Ascending aorta (tissue), 2 donors: Measurements from ENCODE around the gene RAB5IF. TPM values are rescaled to one million over a fixed set of nuclear protein-coding genes. Genes with fewer than 3 reads are reported as not detected.

Source experiments
- DNase-seq, 2 donors: peaks; one replicate each; pipeline ENCODE4 v3.0.0-alpha.2; 2019; ENCODE audit warnings: low spot score in 2 of 2
- H3K27ac ChIP-seq, 2 donors: fragments of 200-600 bp; sonication (generic); one replicate each; pipeline ENCODE4 v1.5.1; 2016 to 2017; ENCODE audit warnings: mild to moderate bottlenecking in 1 of 2
- H3K27me3 ChIP-seq: fragments of 200-600 bp; sonication (generic); one replicate; pipeline ENCODE4 v1.5.1; 2017
- H3K36me3 ChIP-seq, 2 donors: fragments of 200-600 bp; sonication (generic); one replicate each; pipeline ENCODE4 v1.5.1; 2016
- H3K4me1 ChIP-seq, 2 donors: fragments of 200-600 bp; sonication (generic); one replicate each; pipeline ENCODE4 v1.5.1; 2016 to 2017; ENCODE audit warnings: mild to moderate bottlenecking in 1 of 2
- H3K4me3 ChIP-seq, 2 donors: fragments of 200-600 bp; sonication (generic); one replicate each; pipeline ENCODE4 v1.5.1; 2016 to 2017; ENCODE audit warnings: mild to moderate bottlenecking in 1 of 2
- H3K9me3 ChIP-seq, 2 donors: fragments of 200-600 bp; sonication (generic); one replicate each; pipeline ENCODE4 v1.5.1; 2016
- CTCF ChIP-seq, 3 experiments: fragments of 200-600 bp in 2 of 3; fragments of 450-650 bp in 1 of 3; sonication (generic) in 2 of 3; IDR thresholded peaks; one replicate each; pipeline ENCODE4 v1.5.1; 2016 to 2019; ENCODE audit warnings: antibody characterized with exemption in 3 of 3, mild to moderate bottlenecking in 1 of 3, moderate library complexity in 1 of 3
- intact Hi-C: fragments of 100-400 bp; cut with DNase I; formaldehyde crosslinking; loops from one replicate; pipeline ENCODE4 v1.15.1; 2023
- total RNA-seq: library from RNA; depleted of rRNA; stranded (reverse); fragments of >200 nt; gene quantifications from one replicate; pipeline ENCODE4 v1.1.0, GENCODE V29; 2016

Gene RAB5IF
- total RNA-seq, 1 donor from 2014 or later, result 28.4 TPM

DNA sequence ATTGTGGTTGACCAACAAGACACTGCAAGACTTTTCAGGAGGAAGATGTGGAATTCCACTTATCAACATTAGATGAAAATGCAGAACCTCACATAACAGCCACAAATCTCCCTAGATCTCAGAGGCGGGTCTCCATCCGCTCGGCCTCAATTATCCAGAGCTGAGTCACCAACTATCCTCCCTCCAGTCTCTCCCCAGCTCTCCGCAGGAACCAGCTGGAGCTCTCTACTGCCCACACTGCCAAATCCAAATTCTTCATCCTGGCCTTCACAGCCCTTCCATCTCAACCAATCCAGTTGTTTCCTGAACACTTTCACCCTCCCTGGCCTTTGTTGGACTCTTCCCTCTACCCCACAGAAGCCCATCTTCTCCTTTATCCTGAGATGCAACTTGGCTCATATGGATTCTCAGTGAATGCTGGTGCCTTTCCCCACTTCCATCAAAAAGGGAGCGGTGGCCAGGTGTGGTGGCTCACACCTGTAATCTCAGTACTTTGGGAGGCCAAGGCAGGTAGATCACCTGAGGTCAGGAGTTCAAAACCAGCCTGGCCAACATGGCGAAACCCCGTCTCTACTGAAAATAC lies 35.6 kb upstream of the RAB5IF start:
- Histone ChIP-seq H3K36me3 (no peaks in the 10 kb centered on the region), H3K9me3 (no peaks in the 10 kb centered on the region), H3K27ac (no peak overlapping the region), H3K27me3 (no peaks in the 10 kb centered on the region), H3K4me3 (no peak overlapping the region), H3K4me1 (peaks cover 0 to 11% of the 10 kb centered on the region in 2 donors)
- DNase-seq, result no peak
- intact Hi-C loops, result no loop called here
- TF ChIP-seq CTCF (IDR thresholded peaks at IDR 0.05), result no peak

DNA sequence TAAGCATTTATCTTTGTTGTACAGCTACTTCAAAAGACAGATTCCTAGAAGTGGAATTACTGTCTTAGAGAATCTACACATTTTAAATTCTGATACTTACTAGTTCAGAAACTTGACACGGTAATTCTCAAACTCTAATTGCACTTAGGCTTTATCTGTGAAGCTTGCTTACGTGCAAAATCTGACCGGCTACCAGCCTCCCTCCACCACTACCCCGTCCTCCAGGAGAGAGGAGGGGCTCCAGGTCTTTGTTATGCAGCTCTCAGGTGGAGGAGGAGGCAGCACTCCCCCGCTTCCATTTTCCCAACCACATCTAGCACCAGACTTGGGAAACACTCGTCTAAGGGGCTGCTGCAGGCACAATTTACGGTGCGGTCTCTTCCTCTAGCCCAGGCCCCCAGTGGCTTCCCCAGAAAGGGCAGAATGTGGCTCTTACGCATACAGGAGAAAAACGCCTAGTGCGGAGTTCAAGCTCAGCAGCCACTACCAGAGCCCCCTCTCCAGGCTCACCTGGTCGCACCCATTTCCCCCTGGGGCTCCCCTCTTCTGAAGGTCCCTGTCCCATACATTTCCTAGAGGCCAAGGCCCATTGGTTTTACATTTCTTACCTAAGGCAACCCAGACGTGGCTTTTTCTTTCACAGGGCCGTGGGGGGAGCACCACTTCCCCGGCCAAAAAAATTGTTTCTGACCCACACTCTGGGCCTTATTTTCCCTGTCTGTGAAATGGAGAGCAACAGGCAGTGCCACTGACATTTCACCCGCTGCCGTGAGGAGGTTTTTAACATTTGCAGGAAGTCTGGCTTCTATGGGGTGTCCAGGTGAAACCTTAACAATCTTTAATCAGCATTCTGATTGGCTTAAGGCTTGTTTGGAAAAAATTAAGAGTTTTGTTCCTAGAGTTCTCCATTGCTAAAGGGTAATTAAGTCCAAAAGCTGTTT lies 33.7 kb upstream of the RAB5IF start:
- Histone ChIP-seq H3K4me3 (no peak overlapping the region), H3K36me3 (no peaks in the 10 kb centered on the region), H3K9me3 (no peaks in the 10 kb centered on the region), H3K4me1 (peaks cover 0 to 20% of the 10 kb centered on the region in 2 donors), H3K27ac (peak overlapping the region; percentile 83 to 90), H3K27me3 (no peaks in the 10 kb centered on the region)
- TF ChIP-seq CTCF (IDR thresholded peaks at IDR 0.05), result no peak
- intact Hi-C loops, result loop anchor here (2.0 kb wide), 2 partner anchors 15 to 31 kb away; partner anchors contain the start of gene MYL9
- no peak for DNase-seq

DNA sequence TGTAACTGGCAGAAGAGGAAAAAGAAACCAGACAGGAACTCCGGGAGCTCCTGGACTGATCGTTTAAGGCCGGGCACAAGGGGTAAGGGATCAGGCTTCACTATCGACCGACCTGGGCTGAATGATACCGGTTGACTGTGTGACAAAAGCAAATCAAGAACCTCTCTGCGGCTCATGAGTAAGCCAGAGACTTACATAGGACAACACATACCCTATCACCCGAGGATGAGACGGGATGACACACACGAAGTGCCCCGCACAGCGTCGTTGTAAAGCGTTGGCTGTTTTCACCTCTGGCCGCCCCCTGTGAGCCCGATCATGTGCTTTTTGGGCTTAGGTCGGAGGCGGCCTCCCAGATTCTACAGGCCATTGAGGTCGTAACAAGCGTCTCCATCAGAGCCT lies 32.9 kb upstream of the RAB5IF start:
- Histone ChIP-seq H3K4me1 (peaks cover 0 to 20% of the 10 kb centered on the region in 2 donors), H3K36me3 (no peaks in the 10 kb centered on the region), H3K27me3 (no peaks in the 10 kb centered on the region), H3K9me3 (no peaks in the 10 kb centered on the region), H3K4me3 (peak overlapping the region; percentile 63 to 79), H3K27ac (peak overlapping the region; percentile 83 to 90)
- peak in 1 of 2 donors; percentile 64 for DNase-seq
- TF ChIP-seq CTCF (IDR thresholded peaks at IDR 0.05), result no peak
- intact Hi-C loops, result loop anchor here (2.0 kb wide), 2 partner anchors 16 to 32 kb away; partner anchors contain the start of gene MYL9

GRCh38 chr20:36573103-36573797 lies 32.3 kb upstream of the RAB5IF start, which contains the start of gene TGIF2:
Gene TGIF2 (plus strand): TSS chr20:36573597. CDS start chr20:36578775, 5,178 bp downstream.
- Histone ChIP-seq H3K4me3 (peak within 1 kb of the TSS; percentile 63 to 79), H3K27ac (peak within 1 kb of the TSS; percentile 83 to 90), H3K36me3 (no peaks in the 10 kb centered on the region), H3K9me3 (no peaks in the 10 kb centered on the region), H3K4me1 (peaks cover 0 to 20% of the 10 kb centered on the region in 2 donors), H3K27me3 (no peaks in the 10 kb centered on the region)
- no peak for TF ChIP-seq CTCF (IDR thresholded peaks at IDR 0.05)
- intact Hi-C loops, result loop anchor here (2.0 kb wide), 2 partner anchors 16 to 32 kb away; partner anchors contain the start of gene MYL9
- peak; percentile 49 to 93 for DNase-seq

GRCh38 chr20:36573798-36574365 lies 31.7 kb upstream of the RAB5IF start:
- Histone ChIP-seq H3K36me3 (no peaks in the 10 kb centered on the region), H3K27ac (peak overlapping the region; percentile 68 to 83), H3K4me1 (peaks cover 0 to 20% of the 10 kb centered on the region in 2 donors), H3K9me3 (no peaks in the 10 kb centered on the region), H3K27me3 (no peaks in the 10 kb centered on the region), H3K4me3 (peak overlapping the region; percentile 63 to 79)
- peak in 1 of 3 experiments; percentile 5 for TF ChIP-seq CTCF (IDR thresholded peaks at IDR 0.05)
- peak in 1 of 2 donors; percentile 70 for DNase-seq
- intact Hi-C loops, result loop anchor here (1.0 to 2.0 kb wide), 3 partner anchors 17 to 33 kb away; partner anchors contain the start of genes MYL9 and RAB5IF
